GM18858 (cell line): ENCODE results near the gene TCEAL3.
"Not testable (repeated sequence)": the region's sequence is repeated elsewhere in the genome, so short reads cannot be mapped to it uniquely, and the experiment has no call there.

Experiments used
- ATAC-seq: cut with Tn5 transposase; IDR thresholded peaks from one replicate; pipeline ENCODE4 v1.9.1; 2021; ENCODE audit not compliant: unreplicated experiment

Gene TCEAL3

GRCh38 chrX:103659460-103659859 lies 51.7 kb downstream of the TCEAL3 start:
- ATAC-seq, result not testable (repeated sequence)
